C4-2B (cell line): ENCODE measurements around the gene FMNL2.

Experiments
- ZFX ChIP-seq: fragments of 450-650 bp; IDR thresholded peaks from 2 replicates; pipeline ENCODE4 v1.6.1; 2017
- TF ChIP-seq, protein P1 (sequence below): fragments of 450-650 bp; conservative IDR thresholded peaks from 2 replicates; pipeline ENCODE4 v1.5.1; 2017; ENCODE audit warnings: mild to moderate bottlenecking

GRCh38 chr2:152582081-152582480, 247.1 kb downstream of the FMNL2 start:
- TF ChIP-seq, protein P1, sequence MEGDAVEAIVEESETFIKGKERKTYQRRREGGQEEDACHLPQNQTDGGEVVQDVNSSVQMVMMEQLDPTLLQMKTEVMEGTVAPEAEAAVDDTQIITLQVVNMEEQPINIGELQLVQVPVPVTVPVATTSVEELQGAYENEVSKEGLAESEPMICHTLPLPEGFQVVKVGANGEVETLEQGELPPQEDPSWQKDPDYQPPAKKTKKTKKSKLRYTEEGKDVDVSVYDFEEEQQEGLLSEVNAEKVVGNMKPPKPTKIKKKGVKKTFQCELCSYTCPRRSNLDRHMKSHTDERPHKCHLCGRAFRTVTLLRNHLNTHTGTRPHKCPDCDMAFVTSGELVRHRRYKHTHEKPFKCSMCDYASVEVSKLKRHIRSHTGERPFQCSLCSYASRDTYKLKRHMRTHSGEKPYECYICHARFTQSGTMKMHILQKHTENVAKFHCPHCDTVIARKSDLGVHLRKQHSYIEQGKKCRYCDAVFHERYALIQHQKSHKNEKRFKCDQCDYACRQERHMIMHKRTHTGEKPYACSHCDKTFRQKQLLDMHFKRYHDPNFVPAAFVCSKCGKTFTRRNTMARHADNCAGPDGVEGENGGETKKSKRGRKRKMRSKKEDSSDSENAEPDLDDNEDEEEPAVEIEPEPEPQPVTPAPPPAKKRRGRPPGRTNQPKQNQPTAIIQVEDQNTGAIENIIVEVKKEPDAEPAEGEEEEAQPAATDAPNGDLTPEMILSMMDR = no peak
- no peak for TF ChIP-seq ZFX
